ENCODE measurements around the gene PAK3.

DNA sequence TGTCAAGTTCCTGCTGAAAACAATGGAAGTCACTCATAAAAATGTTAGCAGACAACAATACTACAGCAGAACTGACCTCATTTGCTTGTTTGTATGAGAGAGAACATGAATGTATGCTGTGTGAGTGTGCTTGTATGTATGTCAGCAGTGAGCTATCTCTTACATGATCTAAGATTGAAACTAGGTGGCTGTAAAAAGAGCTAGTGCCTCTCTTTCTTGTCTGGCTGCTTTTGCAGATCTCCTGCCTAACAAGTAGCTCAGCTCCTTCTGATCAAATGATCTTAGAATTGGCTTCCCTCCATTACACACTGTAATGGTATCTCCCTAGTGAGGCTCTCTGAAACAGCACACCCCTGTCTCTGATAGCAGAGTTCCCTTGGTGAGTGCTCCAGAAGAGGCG lies 20.7 kb downstream of the PAK3 start:
- no peak for TF ChIP-seq EP300 (IDR thresholded peaks at IDR 0.05)
- TF ChIP-seq, protein P1, sequence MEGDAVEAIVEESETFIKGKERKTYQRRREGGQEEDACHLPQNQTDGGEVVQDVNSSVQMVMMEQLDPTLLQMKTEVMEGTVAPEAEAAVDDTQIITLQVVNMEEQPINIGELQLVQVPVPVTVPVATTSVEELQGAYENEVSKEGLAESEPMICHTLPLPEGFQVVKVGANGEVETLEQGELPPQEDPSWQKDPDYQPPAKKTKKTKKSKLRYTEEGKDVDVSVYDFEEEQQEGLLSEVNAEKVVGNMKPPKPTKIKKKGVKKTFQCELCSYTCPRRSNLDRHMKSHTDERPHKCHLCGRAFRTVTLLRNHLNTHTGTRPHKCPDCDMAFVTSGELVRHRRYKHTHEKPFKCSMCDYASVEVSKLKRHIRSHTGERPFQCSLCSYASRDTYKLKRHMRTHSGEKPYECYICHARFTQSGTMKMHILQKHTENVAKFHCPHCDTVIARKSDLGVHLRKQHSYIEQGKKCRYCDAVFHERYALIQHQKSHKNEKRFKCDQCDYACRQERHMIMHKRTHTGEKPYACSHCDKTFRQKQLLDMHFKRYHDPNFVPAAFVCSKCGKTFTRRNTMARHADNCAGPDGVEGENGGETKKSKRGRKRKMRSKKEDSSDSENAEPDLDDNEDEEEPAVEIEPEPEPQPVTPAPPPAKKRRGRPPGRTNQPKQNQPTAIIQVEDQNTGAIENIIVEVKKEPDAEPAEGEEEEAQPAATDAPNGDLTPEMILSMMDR (IDR thresholded peaks at IDR 0.05): no peak
